Tibial nerve (tissue), 3 donors: ENCODE measurements around the gene TAF9B.

ENCODE experiments used
- POLR2A ChIP-seq, 2 donors: fragments of 450-650 bp; IDR thresholded peaks; one replicate each; pipeline ENCODE4 v1.6.1; 2017; ENCODE audit warnings: antibody characterized with exemption in 2 of 2, mild to moderate bottlenecking in 2 of 2, moderate library complexity in 2 of 2
- TF ChIP-seq, protein P1 (sequence below), 5 experiments: fragments of 200-600 bp in 3 of 5; fragments of 450-650 bp in 2 of 5; sonication (generic) in 3 of 5; IDR thresholded peaks; one replicate each; pipeline ENCODE4 v1.5.1; 2016 to 2019; ENCODE audit warnings: antibody characterized with exemption in 5 of 5, mild to moderate bottlenecking in 3 of 5, moderate library complexity in 2 of 5

DNA sequence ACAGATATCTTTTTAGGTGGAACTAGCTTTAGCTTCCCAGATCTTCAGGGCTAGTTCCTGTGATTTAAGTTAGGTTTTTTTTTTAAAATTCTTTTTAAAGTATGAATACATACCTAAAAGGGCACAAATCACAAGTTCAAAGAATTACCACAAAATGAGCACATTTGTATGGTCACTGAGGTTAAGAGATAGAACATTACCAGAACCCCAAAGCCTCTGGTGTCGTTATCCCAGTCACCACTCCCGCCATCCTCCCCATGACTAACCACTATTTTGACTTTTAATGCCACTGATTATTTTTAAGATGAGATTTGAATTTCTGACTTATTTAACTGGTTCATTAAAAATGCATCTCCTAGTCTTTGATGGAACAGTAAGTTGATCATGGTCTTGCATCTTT lies 30.0 kb downstream of the TAF9B start:
- TF ChIP-seq, protein P1, sequence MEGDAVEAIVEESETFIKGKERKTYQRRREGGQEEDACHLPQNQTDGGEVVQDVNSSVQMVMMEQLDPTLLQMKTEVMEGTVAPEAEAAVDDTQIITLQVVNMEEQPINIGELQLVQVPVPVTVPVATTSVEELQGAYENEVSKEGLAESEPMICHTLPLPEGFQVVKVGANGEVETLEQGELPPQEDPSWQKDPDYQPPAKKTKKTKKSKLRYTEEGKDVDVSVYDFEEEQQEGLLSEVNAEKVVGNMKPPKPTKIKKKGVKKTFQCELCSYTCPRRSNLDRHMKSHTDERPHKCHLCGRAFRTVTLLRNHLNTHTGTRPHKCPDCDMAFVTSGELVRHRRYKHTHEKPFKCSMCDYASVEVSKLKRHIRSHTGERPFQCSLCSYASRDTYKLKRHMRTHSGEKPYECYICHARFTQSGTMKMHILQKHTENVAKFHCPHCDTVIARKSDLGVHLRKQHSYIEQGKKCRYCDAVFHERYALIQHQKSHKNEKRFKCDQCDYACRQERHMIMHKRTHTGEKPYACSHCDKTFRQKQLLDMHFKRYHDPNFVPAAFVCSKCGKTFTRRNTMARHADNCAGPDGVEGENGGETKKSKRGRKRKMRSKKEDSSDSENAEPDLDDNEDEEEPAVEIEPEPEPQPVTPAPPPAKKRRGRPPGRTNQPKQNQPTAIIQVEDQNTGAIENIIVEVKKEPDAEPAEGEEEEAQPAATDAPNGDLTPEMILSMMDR (IDR thresholded peaks at IDR 0.05): no peak
- TF ChIP-seq POLR2A (IDR thresholded peaks at IDR 0.05): no peak
